SH-SY5Y (cell line): ENCODE results near the gene ACADSB.
A peak's percentile ranks its signal among the peaks of the same experiment; 100 is the strongest.

Experiments
- GATA2 ChIP-seq: IDR thresholded peaks from 2 replicates; pipeline ENCODE4 v1.6.1; 2011; ENCODE audit warnings: mild to moderate bottlenecking, low read depth, low read length
- GATA3 ChIP-seq: IDR thresholded peaks from 2 replicates; pipeline ENCODE4 v1.6.1; 2011; ENCODE audit warnings: low read depth, mild to moderate bottlenecking, low read length, moderate library complexity

The ACADSB gene

DNA sequence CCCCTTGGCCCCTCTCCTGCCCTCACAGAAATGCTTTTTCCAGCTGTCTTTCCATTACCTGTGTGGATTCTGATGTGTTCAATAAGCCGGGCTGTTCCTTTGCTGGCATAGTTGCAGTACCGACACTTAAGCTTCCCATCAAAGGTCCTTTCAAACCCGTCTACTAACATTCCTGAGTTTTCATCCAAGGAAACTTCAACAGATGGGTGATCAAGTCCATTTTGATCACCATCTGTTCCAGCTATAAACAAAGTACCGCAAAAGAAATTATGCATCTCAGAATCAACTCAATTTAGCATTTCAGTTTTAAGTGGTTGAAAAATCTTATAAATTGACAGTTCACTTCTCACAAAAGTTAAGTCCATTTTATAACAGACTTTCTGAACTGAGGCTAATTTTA lies 12.9 kb upstream of the ACADSB start:
- TF ChIP-seq GATA2, result no peak
- no peak for TF ChIP-seq GATA3

- TF ChIP-seq GATA3 (no peak), GATA2 (no peak)
Measured at GRCh38 chr10:122997864-122998263, 10.9 kb upstream of the ACADSB start.

DNA sequence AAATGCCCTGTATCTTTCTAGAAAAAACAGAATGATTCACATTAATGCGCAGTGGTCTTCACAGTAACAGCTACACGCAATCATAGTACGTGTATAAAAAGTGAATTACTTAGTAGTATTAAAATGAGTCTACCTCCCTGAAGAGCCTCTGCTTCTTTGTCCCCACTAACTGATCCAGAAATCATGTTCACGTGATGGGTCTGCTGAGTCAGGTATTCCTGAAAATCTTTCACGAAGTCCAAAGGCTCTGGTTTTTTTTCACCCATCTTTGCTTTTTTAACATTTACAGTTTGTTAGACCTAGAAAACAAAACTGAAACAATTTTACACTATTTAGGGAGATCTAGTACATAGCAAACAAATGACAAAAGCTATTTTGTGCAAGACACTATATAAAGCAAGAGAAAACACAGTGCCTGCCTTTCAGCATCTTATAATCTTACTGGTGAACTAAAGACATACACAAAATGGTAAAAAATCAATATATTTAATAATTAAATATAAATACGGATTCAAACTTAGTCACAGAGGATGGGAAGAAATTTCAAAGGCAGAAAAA lies 10.4 kb upstream of the ACADSB start:
- no peak for TF ChIP-seq GATA3
- no peak for TF ChIP-seq GATA2

DNA sequence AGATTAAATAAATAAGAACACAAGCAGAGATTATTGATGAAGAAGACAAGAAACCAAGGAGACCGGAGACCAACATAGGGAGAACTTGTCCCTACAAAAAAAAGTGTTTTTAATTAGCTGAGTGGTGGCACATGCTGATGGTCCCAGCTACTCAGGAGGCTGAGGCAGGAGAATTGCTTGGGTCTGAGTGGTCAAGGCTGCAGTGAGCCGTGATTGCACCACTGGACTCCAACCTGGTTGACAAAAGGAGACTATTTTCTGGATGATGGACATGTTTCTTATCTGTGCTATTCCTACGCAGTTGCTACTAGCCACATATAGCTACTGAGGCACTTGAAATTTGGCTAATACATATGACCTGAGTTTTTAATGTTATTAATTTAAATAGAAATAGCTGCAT lies 9.9 kb upstream of the ACADSB start:
- no peak for TF ChIP-seq GATA2

DNA sequence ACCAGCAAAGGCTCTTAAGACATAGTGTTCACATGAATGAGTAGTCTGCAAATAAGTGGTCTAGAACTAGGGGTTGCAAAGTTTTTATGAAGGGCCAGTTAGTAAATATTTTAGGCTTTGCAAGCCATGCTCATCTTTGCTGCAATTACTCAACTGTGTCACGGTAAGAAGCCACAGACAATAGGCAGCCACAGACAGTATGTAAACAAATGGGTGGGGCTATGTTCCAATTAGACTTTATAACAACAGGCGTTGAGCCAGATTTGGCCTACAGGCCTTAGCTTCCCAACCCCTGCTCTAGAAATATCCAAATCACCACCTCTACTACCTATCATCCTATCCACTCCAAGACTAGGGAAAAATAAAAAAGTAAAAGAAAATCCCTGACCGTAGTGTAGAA lies 9.5 kb upstream of the ACADSB start:
- TF ChIP-seq GATA2, result no peak
- TF ChIP-seq GATA3, result no peak

DNA sequence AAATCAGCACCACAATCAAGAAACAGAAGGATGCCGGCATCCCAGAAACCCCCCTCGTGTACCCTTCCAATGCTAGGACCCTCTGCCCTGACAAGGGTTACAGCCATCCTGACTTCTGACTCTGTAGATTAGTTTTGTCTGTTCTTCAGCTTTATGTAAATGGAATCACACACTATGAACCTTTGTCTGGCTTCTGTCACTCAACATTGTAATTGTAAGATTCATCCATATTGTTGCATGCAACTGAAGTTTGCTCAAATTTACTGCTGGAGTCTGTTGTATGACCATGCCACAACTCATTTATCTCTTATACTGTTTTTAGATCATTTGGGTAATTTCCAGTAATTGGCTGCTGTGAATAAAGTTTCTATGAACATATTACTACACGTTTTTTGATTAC lies 8.7 kb upstream of the ACADSB start:
- TF ChIP-seq GATA3, result no peak
- no peak for TF ChIP-seq GATA2

- TF ChIP-seq GATA2, result no peak
- no peak for TF ChIP-seq GATA3
Measured at GRCh38 chr10:123001370-123001769, 7.4 kb upstream of the ACADSB start.

GRCh38 chr10:123004298-123004697 lies 4.5 kb upstream of the ACADSB start:
- TF ChIP-seq GATA2, result no peak
- TF ChIP-seq GATA3, result no peak

DNA sequence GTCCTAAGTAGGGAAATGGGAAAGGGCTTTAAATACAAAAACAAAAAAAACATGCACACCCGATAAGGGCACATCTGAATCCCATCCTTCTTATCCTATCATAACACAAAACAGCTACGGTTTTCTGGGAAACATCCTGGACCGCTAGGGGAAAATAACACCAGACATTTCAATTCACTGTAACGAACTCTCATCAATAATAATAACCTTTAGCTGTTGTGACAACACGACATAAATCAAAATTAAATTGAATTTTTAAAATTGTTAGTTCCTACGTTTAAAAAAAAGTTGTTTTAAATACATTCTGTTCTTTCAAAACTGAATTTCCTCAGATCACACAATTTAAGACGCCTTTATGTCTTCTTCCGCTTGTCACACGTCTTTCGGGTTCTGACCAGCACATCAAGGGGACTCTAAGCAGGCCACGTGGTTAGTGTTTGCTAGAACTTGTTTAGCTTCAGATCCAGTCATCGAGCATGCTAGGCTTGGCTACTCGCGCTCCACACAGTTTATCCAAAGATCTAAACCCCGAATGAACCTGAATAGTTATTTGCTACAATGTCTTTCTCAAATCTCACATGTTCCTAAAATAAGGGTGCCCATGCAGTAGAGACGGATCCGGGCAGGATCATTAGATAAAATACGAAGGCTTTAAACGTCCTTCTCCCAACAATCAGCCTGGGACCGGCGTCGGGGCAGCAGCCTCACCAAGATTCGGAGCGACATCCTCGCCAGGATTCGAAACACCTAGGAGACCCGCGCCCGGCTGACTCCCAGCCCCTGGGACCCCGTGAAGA lies 1.1 kb upstream of the ACADSB start:
- TF ChIP-seq GATA3 (no peak), GATA2 (no peak)

DNA sequence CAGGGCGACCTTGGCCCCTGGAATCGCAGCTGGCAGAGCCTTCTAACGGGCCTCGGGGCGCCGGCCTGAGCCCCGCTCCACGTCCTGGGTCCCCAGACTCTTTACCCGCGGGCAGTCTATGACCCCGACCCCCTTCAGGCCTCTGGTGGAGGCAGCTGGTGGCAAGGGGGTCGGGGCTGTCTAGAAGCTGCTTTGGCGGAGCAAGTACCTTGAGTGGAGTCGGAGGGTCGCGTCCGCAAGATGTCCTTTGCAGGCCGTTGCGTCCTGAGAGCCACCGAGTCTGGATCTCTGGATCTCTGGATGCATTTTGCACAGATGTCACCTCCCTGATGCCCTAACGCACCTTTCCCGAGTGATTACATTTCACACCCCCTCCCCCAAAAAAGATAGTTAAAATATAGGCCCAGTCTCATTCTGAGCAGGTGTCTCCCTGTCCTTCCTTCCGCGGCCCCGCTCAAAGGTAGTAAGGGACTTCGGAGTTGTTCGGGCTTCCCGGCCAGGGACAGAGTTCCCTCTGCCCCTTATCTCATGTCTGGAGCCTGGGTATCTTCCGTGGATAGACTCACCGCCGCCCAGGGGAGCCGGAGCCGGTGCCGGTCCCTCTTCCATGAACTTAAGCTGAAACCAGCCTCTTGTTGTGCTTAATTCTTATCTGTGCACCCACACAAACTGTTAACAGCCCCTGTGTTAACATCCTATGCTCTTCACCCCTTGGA lies 457 bp downstream of the ACADSB start:
- TF ChIP-seq GATA2 (0 out of 2 replicates have a peak, but pooled peaks have one; percentile 36), GATA3 (no peak)

- TF ChIP-seq GATA2 (no peak), GATA3 (no peak)
Measured at GRCh38 chr10:123011987-123012386, 3.2 kb downstream of the ACADSB start.

GRCh38 chr10:123013456-123014419 lies 4.9 kb downstream of the ACADSB start:
- TF ChIP-seq GATA2 (no peak), GATA3 (no peak)

GRCh38 chr10:123014772-123015171 lies 6.0 kb downstream of the ACADSB start:
- no peak for TF ChIP-seq GATA2
- no peak for TF ChIP-seq GATA3

DNA sequence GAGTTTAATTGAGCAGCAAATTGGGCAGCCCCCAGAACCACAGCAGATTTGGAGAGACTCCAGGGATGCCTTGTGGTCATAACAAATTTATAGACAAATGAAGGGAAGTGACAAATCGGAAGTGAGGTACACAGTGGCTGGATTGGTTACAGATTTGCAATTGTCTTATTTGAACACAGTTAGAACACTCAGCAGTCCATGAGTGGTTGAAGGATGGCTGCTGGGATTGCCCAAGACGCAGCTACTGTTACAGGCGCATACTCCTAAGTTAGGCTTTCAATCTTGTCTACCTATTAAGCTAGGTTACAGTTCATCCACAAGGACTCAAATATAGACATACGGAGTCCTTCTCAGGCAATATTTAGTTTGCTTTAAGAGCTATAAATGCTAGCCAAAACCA lies 7.4 kb downstream of the ACADSB start:
- TF ChIP-seq GATA3 (no peak), GATA2 (no peak)
